Upper lobe of right lung (tissue), 1 donor: ENCODE results near the gene OR52J3. TPM values are rescaled to one million over a fixed set of nuclear protein-coding genes. Genes with fewer than 3 reads are reported as not detected.

Experiments
- ATAC-seq: fragments of 200-7000 bp; cut with Tn5 transposase; one replicate; pipeline ENCODE4 v1.9.1; 2020; ENCODE audit warnings: mild to moderate bottlenecking, moderate library complexity
- DNase-seq: peaks from one replicate; pipeline ENCODE4 v3.0.0-alpha.2; 2020
- H3K27ac ChIP-seq: fragments of 200-600 bp; one replicate; pipeline ENCODE4 v1.8.0; 2022
- H3K27me3 ChIP-seq: fragments of 200-600 bp; one replicate; pipeline ENCODE4 v1.8.0; 2022; ENCODE audit warnings: mild to moderate bottlenecking
- H3K36me3 ChIP-seq: fragments of 200-600 bp; one replicate; pipeline ENCODE4 v1.8.0; 2022
- H3K4me1 ChIP-seq: fragments of 200-600 bp; one replicate; pipeline ENCODE4 v1.8.0; 2022
- H3K4me3 ChIP-seq: fragments of 200-600 bp; one replicate; pipeline ENCODE4 v1.8.0; 2022; ENCODE audit warnings: mild to moderate bottlenecking
- H3K9me3 ChIP-seq: fragments of 200-600 bp; one replicate; pipeline ENCODE4 v1.8.0; 2022
- CTCF ChIP-seq: fragments of 200-600 bp; IDR thresholded peaks from one replicate; pipeline ENCODE4 v1.8.0; 2022; ENCODE audit warnings: antibody characterized with exemption
- intact Hi-C: fragments of 100-400 bp; cut with DNase I; formaldehyde crosslinking; loops from one replicate; pipeline ENCODE4 v1.11.0; 2022
- total RNA-seq: library from RNA; stranded (reverse); fragmentation: NEBNext Ultra II Directional; extraction: Animal tissue kit (Norgen Biotek cat#: 25700); gene quantifications from one replicate; pipeline ENCODE4 v1.2.1, GENCODE V29; 2021
- donor health status: DM: no; HTN: yes; CAD: no; lungs with severe emphysema.

Gene OR52J3
- total RNA-seq, 1 donor from 2014 or later, result not detected

GRCh38 chr11:5092821-5093585 lies 46.7 kb downstream of the OR52J3 start:
- TF ChIP-seq CTCF, result no peak
- no peaks in the 10 kb centered on the region for H3K36me3 ChIP-seq
- no peaks in the 10 kb centered on the region for H3K9me3 ChIP-seq
- H3K27ac ChIP-seq, result no peak overlapping the region
- intact Hi-C loops, result no loop called here
- H3K4me1 ChIP-seq, result no peaks in the 10 kb centered on the region
- ATAC-seq (no peak), DNase-seq (no peak)
- no peak overlapping the region for H3K4me3 ChIP-seq
- H3K27me3 ChIP-seq, result no peaks in the 10 kb centered on the region

- Histone ChIP-seq H3K4me1 (no peaks in the 10 kb centered on the region), H3K27ac (no peak overlapping the region), H3K27me3 (no peaks in the 10 kb centered on the region), H3K9me3 (no peaks in the 10 kb centered on the region), H3K4me3 (no peak overlapping the region), H3K36me3 (no peaks in the 10 kb centered on the region)
- DNase-seq (no peak), ATAC-seq (no peak)
- no peak for TF ChIP-seq CTCF
- intact Hi-C loops, result no loop called here
Observed at GRCh38 chr11:5096011-5096410, 49.7 kb downstream of the OR52J3 start.

Other genes starting within 250 kb of the OR52J3 start
- gene OR52R1, start 242.1 kb upstream of the OR52J3 start, total RNA-seq, result not detected
- not detected for gene OR51F2, start 225.2 kb upstream of the OR52J3 start, total RNA-seq
- gene OR51S1, start 197.3 kb upstream of the OR52J3 start, total RNA-seq, result not detected
- not detected for gene OR51T1, start 164.6 kb upstream of the OR52J3 start, total RNA-seq
- not detected for gene OR51A7, start 142.7 kb upstream of the OR52J3 start, total RNA-seq
- gene OR51G2, start 127.2 kb upstream of the OR52J3 start, total RNA-seq, result not detected
- not detected for gene OR51G1, start 122.2 kb upstream of the OR52J3 start, total RNA-seq
- not detected for gene OR51A4, start 98.9 kb upstream of the OR52J3 start, total RNA-seq
- gene OR51A2, start 90.8 kb upstream of the OR52J3 start, total RNA-seq, result not detected
- gene OR51L1, start 51.7 kb upstream of the OR52J3 start, total RNA-seq, result not detected
- gene OR52E2, start 13.1 kb downstream of the OR52J3 start, total RNA-seq, result not detected
- not detected for gene OR52E1, start 23.0 kb downstream of the OR52J3 start, total RNA-seq
- gene OR52A5, start 91.8 kb downstream of the OR52J3 start, total RNA-seq, result not detected
- gene OR52A1, start 108.2 kb downstream of the OR52J3 start, total RNA-seq, result not detected
- not detected for gene OR51V1, start 154.2 kb downstream of the OR52J3 start, total RNA-seq
- gene HBB, start 180.5 kb downstream of the OR52J3 start, total RNA-seq, result 338 TPM
- not detected for gene HBD, start 188.0 kb downstream of the OR52J3 start, total RNA-seq
- gene HBG1, start 203.3 kb downstream of the OR52J3 start, total RNA-seq, result not detected
- 1.0 TPM for gene HBG2, start 208.3 kb downstream of the OR52J3 start, total RNA-seq
- gene HBE1, start 223.4 kb downstream of the OR52J3 start, total RNA-seq, result not detected